ENCODE measurements around the gene CDK18.
A peak's percentile ranks its signal among the peaks of the same experiment; 100 is the strongest.

The CDK18 gene

GRCh38 chr1:205506409-205507200, 2.1 kb downstream of the CDK18 start:
- DNase-seq: no peak

DNA sequence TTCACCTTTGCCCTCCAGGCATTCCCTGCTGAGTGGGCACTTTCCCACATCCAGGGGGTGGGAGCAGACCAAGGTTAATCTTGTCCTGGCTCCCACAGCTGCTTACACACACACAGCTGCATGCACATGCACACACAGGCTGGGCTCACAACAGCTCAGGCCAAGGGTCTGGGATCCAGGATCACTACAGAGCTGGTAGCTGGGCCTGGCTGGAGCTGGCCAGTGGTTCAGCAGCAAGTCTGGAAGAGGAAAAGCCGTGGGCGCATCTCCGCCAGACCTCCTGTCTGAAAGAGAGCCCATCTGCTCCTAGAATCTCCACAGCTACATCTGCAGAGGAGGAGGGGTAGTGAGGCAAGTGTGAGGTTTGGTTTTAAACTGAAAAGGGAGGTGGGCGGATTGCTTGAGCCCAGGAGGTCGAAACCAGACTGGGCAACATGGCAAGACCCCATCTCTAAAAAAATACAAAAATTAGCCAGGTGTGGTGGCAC, 3.8 kb downstream of the CDK18 start:
- DNase-seq: no peak

- DNase-seq: no peak
Observed at GRCh38 chr1:205510308-205510950, 6.0 kb downstream of the CDK18 start.

DNA sequence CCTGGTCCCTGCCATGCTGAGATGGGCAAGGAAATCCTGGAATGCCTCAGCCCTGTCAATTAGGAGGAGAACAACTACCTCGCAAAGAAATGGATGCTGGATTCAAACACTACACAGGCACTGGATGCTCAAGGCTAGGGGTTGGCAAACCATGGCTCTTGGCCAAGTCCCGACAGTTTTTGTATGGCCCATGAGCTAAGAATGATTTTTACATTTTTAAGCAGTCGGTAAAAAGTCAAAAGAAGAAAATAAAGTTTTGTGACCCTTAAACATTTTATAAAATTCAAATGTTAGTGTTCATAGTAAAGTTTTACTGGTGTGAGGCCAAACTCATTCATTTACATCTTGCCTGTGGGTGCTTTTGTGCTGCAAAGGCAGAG, 6.5 kb downstream of the CDK18 start:
- no peak for DNase-seq

DNA sequence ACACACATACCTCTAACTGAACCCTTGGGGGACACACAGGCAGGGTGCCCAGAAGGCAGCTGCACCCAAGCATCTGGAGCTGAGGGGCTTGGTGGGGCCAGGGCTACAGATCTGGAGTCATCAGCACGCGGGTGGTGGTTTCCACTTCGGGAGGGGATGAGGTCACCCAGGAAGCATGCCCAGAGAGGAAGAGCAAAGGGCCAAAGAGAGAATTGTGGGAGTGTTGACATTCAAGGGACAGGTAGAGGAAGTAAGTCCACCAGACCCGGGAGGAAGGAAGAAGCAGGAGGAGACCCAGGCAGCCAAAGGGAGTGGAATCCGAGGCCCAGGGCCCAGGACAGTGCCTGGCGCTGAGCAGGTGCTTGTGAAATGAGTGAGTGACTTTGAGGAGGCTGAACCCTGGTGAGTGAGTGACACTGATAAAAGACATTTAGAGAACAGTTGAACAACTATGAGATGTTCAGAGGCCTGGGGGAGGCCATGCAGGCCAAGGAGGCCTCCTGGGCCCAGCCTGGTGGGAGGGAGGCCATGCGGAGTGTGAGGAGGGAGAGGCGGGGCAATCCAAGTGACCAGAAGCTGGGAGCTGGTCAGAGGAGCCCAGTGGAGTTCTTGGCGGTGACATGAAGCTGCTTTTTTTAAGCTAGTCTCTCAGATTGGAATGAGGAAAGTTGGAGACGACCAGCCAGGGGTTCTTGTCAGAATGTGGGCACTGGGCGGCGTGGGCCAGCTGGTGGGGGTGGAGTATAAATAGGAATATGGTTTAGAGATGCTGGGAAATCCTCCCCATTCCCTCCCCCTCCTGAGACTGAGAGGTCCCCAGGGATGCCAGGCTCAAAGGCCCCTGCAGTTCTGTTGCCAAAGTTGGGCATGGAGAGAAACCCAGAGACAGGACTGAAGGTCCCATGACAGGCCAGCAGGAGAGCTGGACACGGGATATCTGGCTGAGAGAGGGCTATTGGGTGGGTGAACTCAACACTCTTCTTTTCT, 7.9 kb downstream of the CDK18 start:
- no peak for DNase-seq

GRCh38 chr1:205513774-205514173, 9.3 kb downstream of the CDK18 start:
- DNase-seq: no peak

DNA sequence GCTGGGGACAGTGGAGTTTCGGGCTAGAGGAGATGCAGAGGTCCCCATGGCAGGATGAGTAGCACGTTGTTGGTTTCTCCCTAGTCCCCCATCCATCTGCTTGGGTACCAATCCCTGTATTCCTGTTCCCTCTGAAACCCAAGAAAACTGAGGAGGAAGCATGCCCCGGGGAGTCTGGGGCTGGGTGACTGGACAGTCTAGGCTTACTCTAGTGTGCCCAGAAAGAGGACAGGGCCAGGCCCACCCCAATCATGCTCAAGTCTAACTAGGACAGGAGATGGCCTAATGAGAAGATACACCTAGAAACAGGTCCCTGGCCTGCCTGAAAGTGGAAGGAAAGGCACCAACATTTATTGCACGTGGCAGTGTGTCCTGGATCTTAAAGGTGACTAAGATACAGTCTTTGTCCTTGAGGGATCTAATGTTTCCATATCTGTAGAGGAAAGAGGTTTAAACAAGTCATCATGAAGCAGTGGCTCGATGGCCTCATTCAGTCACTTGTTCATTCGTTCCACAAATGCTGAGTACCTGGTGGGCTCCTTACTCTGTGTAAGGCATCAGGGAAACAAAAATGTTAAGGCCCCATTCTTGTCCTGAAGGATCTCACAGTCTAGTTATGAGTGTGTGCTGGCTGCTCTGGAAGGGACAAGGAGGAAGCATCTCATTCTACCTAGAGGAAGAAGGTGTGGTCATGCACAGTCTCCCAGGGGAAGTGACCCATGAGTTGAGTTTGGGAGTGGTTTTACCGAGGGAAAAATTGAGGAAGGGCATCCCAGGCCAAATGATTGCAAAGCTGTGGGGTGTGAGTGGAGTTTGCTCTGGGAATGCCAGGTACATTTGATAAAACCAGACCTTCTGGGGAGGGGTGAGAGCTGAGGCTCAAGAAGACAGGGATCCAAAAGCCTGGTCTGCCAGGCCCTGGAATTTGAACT, 10.0 kb downstream of the CDK18 start:
- DNase-seq: no peak

DNA sequence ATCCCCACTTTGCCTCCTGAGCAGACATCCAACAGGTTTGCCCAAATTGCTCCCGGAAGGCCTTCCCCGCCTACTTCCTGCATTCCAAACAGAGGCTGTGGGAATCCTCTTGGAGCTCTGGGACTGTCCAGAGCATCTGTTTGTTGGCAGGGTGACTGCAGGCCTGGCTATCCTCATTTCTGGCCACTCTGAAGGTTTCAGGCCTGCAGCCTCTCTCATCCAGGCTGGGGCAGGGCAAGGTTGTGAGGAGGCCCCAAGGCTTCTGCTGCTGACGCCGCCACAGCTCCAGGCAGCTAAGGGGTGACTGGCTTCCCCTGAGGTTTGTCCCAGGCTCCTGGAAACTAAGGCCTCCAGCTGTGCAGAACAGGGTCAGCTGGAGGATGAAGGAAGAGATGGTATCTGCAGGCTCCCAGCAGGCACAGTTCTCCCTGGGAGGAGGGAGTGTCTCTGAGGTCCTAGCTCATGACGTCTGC, 11.3 kb downstream of the CDK18 start:
- DNase-seq: no peak

DNA sequence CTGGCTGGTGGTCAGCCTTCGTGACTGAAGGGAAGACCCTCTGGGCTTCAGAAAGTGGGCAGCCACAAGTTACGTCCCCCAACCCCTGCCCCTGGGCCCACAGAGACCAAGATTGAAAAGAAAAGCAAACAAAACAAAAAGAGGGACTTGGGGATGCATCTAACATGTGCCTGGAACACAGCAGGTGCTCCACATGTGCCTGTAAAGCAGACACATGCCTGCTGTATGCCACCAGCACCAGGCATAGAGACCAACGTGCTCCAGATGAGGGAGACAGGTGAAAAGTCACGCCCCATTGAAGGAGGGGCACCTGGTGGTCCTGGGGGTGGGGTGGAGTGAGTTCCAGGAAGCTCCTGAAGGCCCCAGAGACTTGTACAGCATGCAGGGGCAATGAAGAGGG, 11.9 kb downstream of the CDK18 start:
- no peak for DNase-seq

- DNase-seq: no peak
Observed at GRCh38 chr1:205517288-205517687, 12.8 kb downstream of the CDK18 start.

GRCh38 chr1:205517763-205518162, 13.3 kb downstream of the CDK18 start:
- DNase-seq: no peak

- no peak for DNase-seq
Observed at GRCh38 chr1:205518661-205519540, 14.4 kb downstream of the CDK18 start.

DNA sequence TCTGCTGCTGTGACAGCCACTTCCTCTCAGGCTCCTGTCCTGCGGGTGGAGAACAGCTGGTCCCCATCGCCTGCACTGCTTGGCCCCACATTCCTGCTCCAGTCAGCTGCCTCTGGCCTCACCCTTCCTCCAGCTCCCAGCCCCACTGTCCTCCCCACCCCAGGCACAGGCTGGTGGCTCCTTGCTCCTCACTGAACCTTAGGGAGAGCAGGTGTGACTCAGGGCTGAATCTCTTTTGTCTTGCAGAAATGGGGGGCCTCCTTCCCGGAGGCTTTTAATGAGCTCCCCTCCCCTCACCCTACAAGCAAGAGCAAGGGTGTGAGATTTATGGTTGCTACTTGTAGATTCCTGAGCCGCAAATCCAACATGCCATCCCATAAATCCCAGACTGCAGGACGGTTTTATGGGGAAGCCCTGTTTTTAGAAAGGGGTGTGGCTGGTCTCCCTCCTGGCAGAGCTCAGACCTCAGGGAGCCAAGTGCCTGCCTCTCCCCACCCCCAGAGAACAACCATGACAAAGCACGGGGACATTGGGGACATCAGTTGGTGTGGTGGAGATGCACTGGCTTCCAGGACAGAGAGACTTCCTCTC, 15.2 kb downstream of the CDK18 start:
- no peak for DNase-seq

DNA sequence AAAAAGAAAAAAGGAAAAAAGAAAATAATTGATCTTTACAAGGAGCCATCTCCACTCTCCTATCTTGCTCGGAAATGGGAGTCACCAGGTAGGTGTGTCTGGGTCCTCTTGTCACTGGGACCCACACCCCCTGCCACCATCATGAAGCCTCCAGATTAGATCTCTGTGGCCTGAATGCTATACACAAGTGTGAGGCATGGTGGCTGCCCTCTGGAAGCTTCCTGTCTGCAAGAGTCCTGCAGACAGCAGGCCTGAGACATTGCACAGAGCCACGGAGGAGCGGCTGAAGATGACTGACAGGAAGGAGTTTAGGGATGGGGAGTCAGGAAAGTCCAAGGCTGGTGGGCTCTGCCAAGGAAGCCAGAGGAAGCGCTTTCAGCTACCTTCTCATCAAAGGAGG, 16.2 kb downstream of the CDK18 start:
- DNase-seq: no peak

DNA sequence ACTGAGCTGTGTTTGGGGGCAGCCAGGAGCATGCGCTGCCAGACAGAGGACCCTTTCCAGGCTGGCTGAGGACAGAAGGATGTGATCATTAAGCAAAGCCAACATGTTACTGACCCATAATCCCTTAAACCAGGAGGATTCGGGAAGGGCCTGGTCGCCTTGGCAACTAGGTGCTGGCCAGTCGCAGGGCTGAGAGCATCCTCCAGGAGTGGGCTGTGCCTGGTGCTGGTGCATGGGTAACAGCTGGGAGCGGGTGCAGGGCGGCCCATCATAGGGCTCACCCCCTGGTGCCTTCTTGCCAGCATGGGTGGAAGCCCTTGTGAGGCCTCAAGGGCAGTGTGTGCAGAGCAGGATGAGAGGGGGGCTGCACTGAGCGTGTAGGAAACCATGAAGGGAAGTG, 17.2 kb downstream of the CDK18 start:
- no peak for DNase-seq

- DNase-seq: no peak
Observed at GRCh38 chr1:205522692-205523091, 18.2 kb downstream of the CDK18 start.

GRCh38 chr1:205523261-205523890, 18.9 kb downstream of the CDK18 start:
- DNase-seq: no peak

GRCh38 chr1:205523891-205524793, 19.7 kb downstream of the CDK18 start:
- DNase-seq: peak; percentile 7

GRCh38 chr1:205524794-205525101, 20.3 kb downstream of the CDK18 start:
- no peak for DNase-seq

All from GF-D8 (cell line).